Retinal pigment epithelial cell (primary cell): ENCODE data around the gene SPAG16.

Experiments used
- DNase-seq: peaks from one replicate; pipeline ENCODE4 v3.0.0-alpha.2; 2010; ENCODE audit warnings: low read depth
- H3K4me3 ChIP-seq: 2 replicates; pipeline ENCODE4 v1.5.1; 2011; ENCODE audit warnings: mild to moderate bottlenecking, low read length, control low read depth, moderate library complexity
- TF ChIP-seq, protein P1 (sequence below): conservative IDR thresholded peaks from 2 replicates; pipeline ENCODE4 v1.5.1; 2011; ENCODE audit warnings: low read depth, low read length, control low read depth, inconsistent platforms

The SPAG16 gene

DNA sequence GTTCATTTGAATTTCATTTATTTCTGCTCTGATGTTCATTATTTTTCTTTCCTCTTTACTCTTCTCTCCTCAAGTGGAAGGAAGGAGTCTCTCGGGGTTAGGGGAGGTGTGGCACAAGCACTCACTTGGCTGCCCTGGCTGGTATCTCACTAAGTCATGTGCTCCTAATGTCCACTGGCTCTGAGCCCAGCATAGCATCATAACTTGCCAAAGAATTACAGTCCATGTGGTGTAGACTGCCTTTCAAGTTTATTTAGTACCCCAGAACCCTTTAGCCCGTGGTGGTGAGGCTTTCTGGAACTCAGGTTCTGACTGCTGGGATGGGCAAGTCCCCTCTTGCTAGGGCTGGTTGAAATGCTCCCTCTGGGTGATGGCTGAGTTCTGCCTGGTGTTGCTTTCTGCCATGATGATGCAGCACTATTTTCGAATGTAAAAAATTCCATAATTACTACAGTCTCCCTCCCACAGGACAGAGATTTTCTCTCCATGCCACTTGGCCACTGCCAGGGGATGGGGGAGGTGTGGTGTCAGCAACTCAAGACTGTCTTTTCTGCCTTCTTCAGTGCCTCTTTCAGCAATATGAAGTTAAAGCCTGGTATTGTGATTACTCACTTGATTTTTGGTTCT, 22.2 kb downstream of the SPAG16 start:
- H3K4me3 ChIP-seq: no peak overlapping the region
- TF ChIP-seq, protein P1, sequence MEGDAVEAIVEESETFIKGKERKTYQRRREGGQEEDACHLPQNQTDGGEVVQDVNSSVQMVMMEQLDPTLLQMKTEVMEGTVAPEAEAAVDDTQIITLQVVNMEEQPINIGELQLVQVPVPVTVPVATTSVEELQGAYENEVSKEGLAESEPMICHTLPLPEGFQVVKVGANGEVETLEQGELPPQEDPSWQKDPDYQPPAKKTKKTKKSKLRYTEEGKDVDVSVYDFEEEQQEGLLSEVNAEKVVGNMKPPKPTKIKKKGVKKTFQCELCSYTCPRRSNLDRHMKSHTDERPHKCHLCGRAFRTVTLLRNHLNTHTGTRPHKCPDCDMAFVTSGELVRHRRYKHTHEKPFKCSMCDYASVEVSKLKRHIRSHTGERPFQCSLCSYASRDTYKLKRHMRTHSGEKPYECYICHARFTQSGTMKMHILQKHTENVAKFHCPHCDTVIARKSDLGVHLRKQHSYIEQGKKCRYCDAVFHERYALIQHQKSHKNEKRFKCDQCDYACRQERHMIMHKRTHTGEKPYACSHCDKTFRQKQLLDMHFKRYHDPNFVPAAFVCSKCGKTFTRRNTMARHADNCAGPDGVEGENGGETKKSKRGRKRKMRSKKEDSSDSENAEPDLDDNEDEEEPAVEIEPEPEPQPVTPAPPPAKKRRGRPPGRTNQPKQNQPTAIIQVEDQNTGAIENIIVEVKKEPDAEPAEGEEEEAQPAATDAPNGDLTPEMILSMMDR: no peak
- DNase-seq: no peak

DNA sequence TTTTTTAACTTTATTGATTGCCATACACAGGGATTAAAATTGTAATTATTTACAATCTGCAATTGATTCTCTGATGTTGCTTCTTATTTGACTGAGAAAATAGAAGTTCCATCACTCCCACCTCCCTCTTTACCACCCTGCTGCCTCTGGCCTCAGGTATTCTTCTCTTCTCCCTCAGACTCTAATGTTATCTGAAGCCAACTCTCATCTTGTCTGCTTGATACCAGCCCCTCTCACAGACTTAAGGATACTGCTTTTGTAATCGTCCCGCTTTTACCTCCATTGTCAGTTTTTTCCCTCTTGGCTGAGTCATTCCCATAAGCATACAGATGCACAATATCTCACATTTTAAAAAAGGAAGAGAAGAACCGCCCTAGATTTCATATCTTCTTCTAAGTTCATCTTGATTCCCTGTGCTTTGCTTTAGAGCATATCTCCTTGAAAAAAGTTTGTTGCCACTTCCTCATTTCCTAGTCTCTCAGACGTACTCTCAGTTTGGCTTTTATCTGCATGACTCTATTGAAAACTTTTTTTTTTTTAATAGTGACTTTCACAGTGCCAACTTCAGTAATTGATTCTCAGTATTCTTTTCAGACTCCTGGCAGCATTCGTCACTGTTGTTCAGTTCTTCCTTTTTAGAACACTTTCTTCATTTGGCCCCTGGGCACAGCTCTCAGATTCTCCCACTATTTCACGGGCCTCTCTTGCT, 31.1 kb downstream of the SPAG16 start:
- H3K4me3 ChIP-seq: no peak overlapping the region
- DNase-seq: no peak
- TF ChIP-seq, protein P1: no peak

DNA sequence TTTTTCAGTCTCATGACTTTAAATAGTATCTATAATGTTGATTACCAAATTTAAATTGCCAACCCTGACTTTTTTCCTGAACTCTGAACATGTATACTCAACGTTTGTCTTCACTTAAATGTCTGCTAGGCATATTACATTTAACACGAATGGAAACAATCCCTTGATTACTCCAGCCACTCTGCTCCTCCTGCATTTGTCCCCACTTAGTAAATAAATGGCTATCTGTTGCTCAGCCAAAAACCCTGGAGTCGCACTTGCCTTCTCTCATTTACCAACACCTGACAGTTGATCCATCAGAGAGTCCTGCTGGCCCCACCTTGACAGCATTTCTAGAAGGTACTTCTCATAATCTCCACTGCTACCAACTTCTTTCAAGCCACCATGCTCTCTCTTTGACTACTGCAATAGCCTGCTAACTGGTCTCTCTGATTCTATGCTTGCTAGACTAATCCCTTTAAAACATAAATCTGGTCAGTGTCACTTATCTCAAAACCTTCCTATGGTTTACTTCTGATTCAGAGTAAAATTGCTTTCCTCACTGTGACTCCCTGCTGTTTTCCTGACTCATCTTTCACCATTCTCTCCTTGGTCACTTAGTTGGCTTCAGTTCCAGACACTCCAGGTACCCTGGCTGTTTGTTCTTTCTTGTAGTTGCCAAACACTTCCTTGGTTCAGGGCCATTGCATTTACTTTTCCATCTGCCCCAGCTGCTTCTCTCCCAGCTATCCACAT, 31.9 kb downstream of the SPAG16 start:
- TF ChIP-seq, protein P1: no peak
- no peak for DNase-seq

DNA sequence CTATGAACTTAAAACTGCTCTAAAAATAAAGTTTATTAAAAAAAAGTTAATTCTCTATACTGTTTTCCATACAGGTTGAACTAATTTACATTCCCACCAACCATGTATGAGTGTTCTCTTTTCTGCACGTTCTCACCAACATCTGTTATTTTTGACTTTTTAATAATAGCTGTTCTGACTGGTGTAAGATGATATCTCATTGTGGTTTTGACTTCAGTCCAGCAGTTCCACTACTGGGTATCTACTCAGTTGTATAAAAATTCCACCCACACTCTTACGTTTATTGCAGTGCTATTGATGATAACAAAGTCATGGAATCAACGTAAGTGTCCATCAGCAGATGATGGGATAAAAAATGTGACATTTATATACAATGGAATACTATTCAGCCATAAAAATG, 33.7 kb downstream of the SPAG16 start:
- DNase-seq: no peak
- TF ChIP-seq, protein P1: no peak
- no peak overlapping the region for H3K4me3 ChIP-seq

More for the DNA sequence above, 31.9 kb downstream of the SPAG16 start:
- no peak overlapping the region for H3K4me3 ChIP-seq

DNA sequence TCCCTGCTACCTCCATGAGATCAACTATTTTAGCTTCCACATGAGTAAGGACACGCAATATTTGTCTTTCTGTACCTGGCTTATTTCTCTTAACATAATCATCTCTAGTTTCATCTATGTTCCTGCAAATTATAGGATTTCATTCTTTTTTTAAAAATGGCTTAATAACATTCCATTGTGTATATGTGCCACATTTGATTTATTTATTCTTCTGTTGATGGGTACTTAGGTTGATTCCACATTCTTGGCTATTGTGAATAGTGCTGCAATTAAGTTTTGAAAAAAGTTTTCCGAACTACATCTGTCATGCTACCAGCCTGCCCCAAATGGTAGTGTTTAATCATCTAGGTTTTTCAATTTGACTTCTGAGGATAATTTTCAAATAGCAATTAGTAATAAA, 36.3 kb downstream of the SPAG16 start:
- no peak for DNase-seq
- TF ChIP-seq, protein P1: no peak
- H3K4me3 ChIP-seq: no peak overlapping the region

DNA sequence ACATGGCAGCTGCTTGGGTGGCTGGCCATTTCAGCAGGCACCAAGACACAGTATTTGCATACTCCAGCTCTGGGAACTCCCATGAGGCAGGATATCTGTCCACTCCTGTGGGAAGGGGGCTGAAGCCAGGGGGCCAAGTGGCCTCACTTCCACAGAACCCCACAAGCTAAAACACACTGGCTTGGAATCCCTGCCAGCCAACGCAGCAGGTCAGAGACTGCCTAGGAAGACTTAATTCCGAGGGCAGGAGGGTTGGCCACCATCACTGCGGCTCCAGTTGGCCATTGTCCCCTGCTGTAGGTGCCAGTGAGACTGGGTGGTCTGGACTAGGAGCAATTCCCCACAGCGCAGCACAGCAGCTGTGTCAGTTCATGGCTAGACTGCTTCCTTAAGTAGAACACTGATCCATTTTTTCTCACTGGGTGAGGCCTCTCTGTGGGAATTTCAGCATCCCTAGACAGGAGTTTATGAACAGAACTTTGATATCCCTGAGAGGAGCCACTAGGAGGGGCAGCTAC, 52.0 kb downstream of the SPAG16 start:
- no peak for DNase-seq
- TF ChIP-seq, protein P1: no peak

More for the DNA sequence above, 52.0 kb downstream of the SPAG16 start:
- H3K4me3 ChIP-seq: no peak overlapping the region
